HepG2 (cell line): ENCODE data around the gene LBX2. TPM values are rescaled to one million over a fixed set of nuclear protein-coding genes. Genes with fewer than 3 reads are reported as not detected.

ENCODE experiments used
- ATAC-seq: fragments of 200-7000 bp; cut with Tn5 transposase; 3 replicates; pipeline ENCODE4 v1.9.1; 2020; ENCODE audit warnings: mild to moderate bottlenecking, moderate library complexity
- BruUV-seq: library from RNA; stranded (reverse); fragments of 400-500 nt; replicated peaks from 2 replicates; lab custom pipeline; 2021; lab: Mats Ljungman, UMichigan
- CTCF ChIA-PET: fragments of 300-600 bp; formaldehyde crosslinking; extraction: SDS; loops from one replicate; lab custom pipeline; 2021; ENCODE audit warnings: low total read pairs, inconsistent platforms, low intra/inter-chr PET ratio; lab: Yijun Ruan, JAX
- POLR2A ChIA-PET: fragments of 350-600 bp; sonication (Branson Sonifier 250); formaldehyde crosslinking; loops from one replicate; lab custom pipeline; 2020; ENCODE audit warnings: antibody characterized with exemption, inconsistent platforms; lab: Yijun Ruan, JAX
- DNase-seq: peaks from one replicate; pipeline ENCODE4 v3.0.0-alpha.2; 2015; ENCODE audit warnings: low spot score
- FAIRE-seq: peaks from 3 replicates; lab custom pipeline; 2011; peaks lifted over from hg19 to GRCh38; lab: Jason Lieb, UNC
- H2AFZ ChIP-seq: one replicate; pipeline ENCODE4 v1.6.1; 2011; ENCODE audit warnings: low read length, inconsistent platforms
- H3K27ac ChIP-seq: fragments of 300-600 bp; 3 replicates; pipeline ENCODE4 v1.8.0; 2011; ENCODE audit warnings: mixed run types, mild to moderate bottlenecking, mixed read lengths, low read length, inconsistent platforms; ENCODE audit not compliant: insufficient read depth; ENCODE audit errors: extremely low read length
- H3K27me3 ChIP-seq, 2 experiments: fragments of 200-600 bp in 1 of 2; 2 replicates in 1 of 2; 3 replicates in 1 of 2; pipeline versions ENCODE4 v1.6.0 to v1.8.0; 2011; ENCODE audit warnings: low read length in 2 of 2, mild to moderate bottlenecking in 2 of 2, moderate library complexity in 2 of 2, inconsistent platforms in 1 of 2; ENCODE audit not compliant: insufficient read depth in 2 of 2, control insufficient read depth in 1 of 2
- H3K36me3 ChIP-seq, 2 experiments: fragments of 200-600 bp in 1 of 2; replicated peaks in 1 of 2; 2 replicates in 1 of 2; 3 replicates in 1 of 2; pipeline versions ENCODE4 v1.5.1 to v1.8.0; 2011; ENCODE audit warnings: low read length in 2 of 2, inconsistent platforms in 1 of 2; ENCODE audit not compliant: insufficient read depth in 2 of 2, control insufficient read depth in 1 of 2
- H3K4me1 ChIP-seq: 2 replicates; pipeline ENCODE4 v1.5.1; 2012; ENCODE audit warnings: low read length, inconsistent platforms; ENCODE audit not compliant: insufficient read depth
- H3K4me2 ChIP-seq: 2 replicates; pipeline ENCODE4 v1.6.0; 2011; ENCODE audit warnings: low read depth, low read length, inconsistent platforms
- H3K4me3 ChIP-seq, 3 experiments: fragments of 200-600 bp in 1 of 3; sonication (generic), shearing (Covaris generic) in 1 of 3; replicated peaks in 1 of 3; 2 replicates each; pipeline ENCODE4 v1.5.1; 2011 to 2016; ENCODE audit warnings: low read length in 3 of 3, inconsistent platforms in 2 of 3, low read depth in 2 of 3, mild to moderate bottlenecking in 2 of 3, control low read depth in 1 of 3, mixed read lengths in 1 of 3; ENCODE audit not compliant: insufficient read depth in 1 of 3
- H3K79me2 ChIP-seq: one replicate; pipeline ENCODE4 v1.6.1; 2011; ENCODE audit warnings: low read length, inconsistent platforms; ENCODE audit not compliant: insufficient read depth
- H3K9ac ChIP-seq: 2 replicates; pipeline ENCODE4 v1.6.0; 2011; ENCODE audit warnings: mild to moderate bottlenecking, low read depth, low read length, inconsistent platforms; ENCODE audit not compliant: insufficient read depth
- H3K9me3 ChIP-seq: 2 replicates; pipeline ENCODE4 v1.5.1; 2012; ENCODE audit warnings: mild to moderate bottlenecking, low read length
- H4K20me1 ChIP-seq: 2 replicates; pipeline ENCODE4 v1.6.0; 2011; ENCODE audit warnings: inconsistent platforms, mild to moderate bottlenecking, low read length, moderate library complexity; ENCODE audit not compliant: insufficient read depth
- HNRNPH1 ChIP-seq: fragments of 200-400 bp; formaldehyde crosslinking; optimal IDR thresholded peaks from 2 replicates; pipeline ENCODE3; 2017; ENCODE audit warnings: mild to moderate bottlenecking, low read depth, low read length
- MTA1 ChIP-seq: sonication (generic); formaldehyde crosslinking; IDR thresholded peaks from 2 replicates; pipeline ENCODE4 v1.4.0; 2020; ENCODE audit warnings: missing genetic modification reagents, mild to moderate bottlenecking, borderline replicate concordance
- NR2F1 ChIP-seq, 2 experiments: fragments of 450-650 bp in 1 of 2; formaldehyde crosslinking in 1 of 2; IDR thresholded peaks; 2 replicates each; pipeline versions ENCODE4 v1.5.0 to v1.6.1; 2016 to 2020; ENCODE audit warnings: mild to moderate bottlenecking in 1 of 2, missing compliant biosample characterization in 1 of 2, missing genetic modification reagents in 1 of 2, moderate library complexity in 1 of 2
- SKIL ChIP-seq: sonication (generic); formaldehyde crosslinking; IDR thresholded peaks from 2 replicates; pipeline ENCODE4 v1.8.0; 2022; ENCODE audit warnings: missing genetic modification reagents, mild to moderate bottlenecking, moderate library complexity, borderline replicate concordance
- ZFX ChIP-seq: sonication (generic); formaldehyde crosslinking; IDR thresholded peaks from 2 replicates; pipeline ENCODE4 v1.4.0; 2020; ENCODE audit warnings: mild to moderate bottlenecking, low read depth, missing genetic modification reagents, moderate library complexity
- ZNF264 ChIP-seq: sonication (generic); formaldehyde crosslinking; IDR thresholded peaks from 2 replicates; pipeline ENCODE4 v1.4.0; 2020; ENCODE audit warnings: missing genetic modification reagents
- ZNF335 ChIP-seq: sonication (generic); formaldehyde crosslinking; IDR thresholded peaks from 2 replicates; pipeline ENCODE4 v1.4.0; 2020; ENCODE audit warnings: missing genetic modification reagents
- ZNF558 ChIP-seq: sonication (generic); formaldehyde crosslinking; IDR thresholded peaks from 2 replicates; pipeline ENCODE4 v1.9.0; 2022; ENCODE audit warnings: mild to moderate bottlenecking, missing genetic modification reagents, borderline replicate concordance
- ZNF574 ChIP-seq: sonication (generic); formaldehyde crosslinking; IDR thresholded peaks from 2 replicates; pipeline ENCODE4 v1.4.0; 2020; ENCODE audit warnings: missing genetic modification reagents
- ZNF775 ChIP-seq: sonication (generic); formaldehyde crosslinking; IDR thresholded peaks from 2 replicates; pipeline ENCODE4 v1.4.0; 2020; ENCODE audit warnings: missing genetic modification reagents, mild to moderate bottlenecking, moderate library complexity, borderline replicate concordance
- ZNF776 ChIP-seq: sonication (generic); formaldehyde crosslinking; IDR thresholded peaks from 2 replicates; pipeline ENCODE4 v1.4.0; 2020; ENCODE audit warnings: mild to moderate bottlenecking, missing genetic modification reagents
- WGBS: methylation state at CpG from one replicate; pipeline ENCODE4 v1.1.6; 2017; ENCODE audit warnings: low lambda C conversion rate; 5-methylcytosine and 5-hydroxymethylcytosine counted together
- in situ Hi-C: cut with HindIII; loops from 2 replicates; pipeline ENCODE4 v1.10.0; 2017; ENCODE audit warnings: low pct_unique_long_range_greater_than_20kb; ENCODE audit not compliant: extremely low pct_ligation_motif_present
- intact Hi-C: fragments of 100-400 bp; cut with micrococcal nuclease; formaldehyde crosslinking; loops from one replicate; pipeline ENCODE4 v1.10.0; 2022; ENCODE audit not compliant: unreplicated experiment
- polyA plus RNA-seq, 8 experiments: library from polyadenylated mRNA; depleted of rRNA in 3 of 8; stranded (reverse) in 7 of 8; unstranded in 1 of 8; fragments of >200 nt; fragmentation: Illumina TruSeq in 4 of 8; extraction: Trizol in 4 of 8; gene quantifications; 2 replicates each; pipeline versions ENCODE4 v1.2.1 to v1.2.3, GENCODE V29; 2011 to 2016; ENCODE audit warnings: low read depth in 4 of 8, missing spikeins in 1 of 8, mixed read lengths in 1 of 8; ENCODE audit not compliant: insufficient read depth in 1 of 8
- total RNA-seq, 5 experiments: library from RNA; depleted of rRNA; stranded (reverse); fragments of >200 nt; fragmentation: Illumina TruSeq; extraction: Trizol; gene quantifications; 2 replicates each; pipeline ENCODE4 v1.2.3, GENCODE V29; 2016; ENCODE audit warnings: low read depth in 1 of 5
- TF ChIP-seq, protein P1 (sequence below): sonication (generic); formaldehyde crosslinking; IDR thresholded peaks from 2 replicates; pipeline ENCODE4 v1.4.0; 2020; ENCODE audit warnings: missing genetic modification reagents

LBX2 gene
- total and polyA plus RNA-seq, 2 of the 13 experiments (the other 11 are each of a cell fraction or from before 2014, with no cell fraction given), result 6.4 to 8.1 TPM

GRCh38 chr2:74498500-74499266, 720 bp downstream of the LBX2 start (continued):
- TF ChIP-seq HNRNPH1 (peak; percentile 8), MTA1 (CRISPR knock-in tag) (0 out of 2 replicates have a peak, but pooled peaks have one; percentile 2), ZNF776 (CRISPR knock-in tag) (0 out of 2 replicates have a peak, but pooled peaks have one; percentile 9), ZNF775 (no peak)

DNA sequence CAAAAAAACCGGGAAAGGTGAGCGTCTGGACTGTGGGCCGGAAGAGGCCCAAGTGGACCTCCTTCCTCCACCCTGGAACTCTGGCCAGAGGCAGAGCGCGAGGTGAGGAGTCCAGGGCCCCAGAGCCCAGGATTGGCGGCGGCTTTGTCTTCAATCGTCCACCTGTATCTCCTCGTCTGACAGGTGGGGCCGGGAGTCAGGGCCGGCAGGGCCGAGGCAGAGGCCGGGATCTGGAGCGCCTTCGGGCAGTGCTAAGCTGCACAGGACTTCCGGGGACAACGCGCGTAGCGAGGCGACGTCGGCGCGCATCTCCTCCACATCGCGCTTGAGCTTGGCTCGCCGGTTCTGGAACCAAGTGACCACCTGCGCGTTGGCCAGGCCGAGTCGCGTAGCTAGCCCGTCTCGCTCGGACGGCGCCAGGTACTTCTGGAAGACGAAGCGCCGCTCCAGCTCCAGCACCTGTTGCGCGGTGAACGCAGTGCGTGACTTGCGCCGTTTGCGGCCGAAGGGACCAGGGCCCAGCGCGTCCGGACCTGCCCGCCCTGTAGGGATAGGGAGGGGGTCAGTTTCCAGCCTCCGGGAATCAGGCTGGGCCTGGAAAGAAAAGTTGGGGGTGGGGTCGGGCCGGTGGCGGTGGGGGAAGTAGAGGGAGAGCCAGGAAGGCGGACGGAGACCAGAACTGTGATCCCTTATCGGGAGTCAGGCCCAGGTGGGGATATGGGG, 1.5 kb downstream of the LBX2 start:
- in situ Hi-C loops, result no loop called here
- ChIA-PET POLR2A (interaction anchor here (0.6 to 16.5 kb wide), 10 partner anchors 9 to 69 kb away, joined by 3 to 795 read pairs (median 6); partner anchors contain the start of genes AUP1, CCDC142, DQX1 and HTRA2), CTCF (no interaction called here)
- 76% methylated on average over 61 of the region's 61 CpGs for WGBS
- Histone ChIP-seq H2AFZ (no peak overlapping the region), H3K4me2 (peak overlapping the region; percentile 92), H3K79me2 (peaks cover 15% of the 10 kb centered on the region), H3K9ac (peak overlapping the region; percentile 50; the same call in 1 of the 2 replicates), H4K20me1 (no peaks in the 10 kb centered on the region), H3K9me3 (no peaks in the 10 kb centered on the region), H3K4me1 (peaks cover 66% of the 10 kb centered on the region), H3K4me3 (peak overlapping the region; percentile 32 to 66 (median 53); a peak in 5 of 6 replicates), H3K36me3 (peaks cover 6 to 14% of the 10 kb centered on the region in 2 experiments), H3K27me3 (no peaks in the 10 kb centered on the region; a peak in 1 of 5 replicates), H3K27ac (peak overlapping the region; percentile 70)
- peak; percentile 4 for ATAC-seq
- intact Hi-C loops, result loop anchor here (1.0 to 10.0 kb wide), 2 partner anchors 9 to 1803 kb away; no protein-coding TSS in a partner anchor
- no TSS peak for BruUV-seq
- FAIRE-seq, result no peak
- no peak for DNase-seq
- TF ChIP-seq ZNF574 (CRISPR knock-in tag) (no peak), SKIL (CRISPR knock-in tag) (no peak), ZNF335 (CRISPR knock-in tag) (0 out of 2 replicates have a peak, but pooled peaks have one; percentile 28), ZFX (CRISPR knock-in tag) (peak; percentile 85), ZNF558 (no peak), ZNF264 (CRISPR knock-in tag) (no peak), NR2F1 (CRISPR knock-in tag; IDR thresholded peaks at IDR 0.05) (no peak)
- TF ChIP-seq, protein P1, sequence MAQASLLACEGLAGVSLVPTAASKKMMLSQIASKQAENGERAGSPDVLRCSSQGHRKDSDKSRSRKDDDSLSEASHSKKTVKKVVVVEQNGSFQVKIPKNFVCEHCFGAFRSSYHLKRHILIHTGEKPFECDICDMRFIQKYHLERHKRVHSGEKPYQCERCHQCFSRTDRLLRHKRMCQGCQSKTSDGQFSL, result no peak
